ENCODE results near the gene NOP9.

Gene NOP9

GRCh38 chr14:24356208-24356607 lies 56.6 kb downstream of the NOP9 start:
- no peak for DNase-seq

Data from cortex of kidney (tissue), 1 donor.